ENCODE data around the gene NEURL1. TPM values are rescaled to one million over a fixed set of nuclear protein-coding genes. Genes with fewer than 3 reads are reported as not detected.
A peak's percentile ranks its signal among the peaks of the same experiment; 100 is the strongest.

NEURL1 gene
- total RNA-seq, 1 donor from 2014 or later = 0.64 TPM

- Histone ChIP-seq H3K9me3 (no peaks in the 10 kb centered on the region), H3K4me3 (no peak overlapping the region), H3K27me3 (no peaks in the 10 kb centered on the region), H3K27ac (peak overlapping the region; percentile 47), H3K4me1 (peaks cover 34% of the 10 kb centered on the region), H3K36me3 (no peaks in the 10 kb centered on the region)
- DNase-seq (no peak), ATAC-seq (peak; percentile 21)
- TF ChIP-seq CTCF (IDR thresholded peaks at IDR 0.05) = no peak
- intact Hi-C loops (cut with DNase I) = no loop called here
Observed at GRCh38 chr10:103637927-103638557, 144.5 kb downstream of the NEURL1 start.

- intact Hi-C loops (cut with DNase I) = no loop called here
- Histone ChIP-seq H3K9me3 (no peaks in the 10 kb centered on the region), H3K4me3 (no peak overlapping the region), H3K27me3 (no peaks in the 10 kb centered on the region), H3K36me3 (no peaks in the 10 kb centered on the region), H3K4me1 (peaks cover 34% of the 10 kb centered on the region), H3K27ac (no peak overlapping the region)
- no peak for ATAC-seq
- no peak for TF ChIP-seq CTCF (IDR thresholded peaks at IDR 0.05)
- no peak for DNase-seq
Observed at GRCh38 chr10:103638948-103639347, 145.4 kb downstream of the NEURL1 start.

DNA sequence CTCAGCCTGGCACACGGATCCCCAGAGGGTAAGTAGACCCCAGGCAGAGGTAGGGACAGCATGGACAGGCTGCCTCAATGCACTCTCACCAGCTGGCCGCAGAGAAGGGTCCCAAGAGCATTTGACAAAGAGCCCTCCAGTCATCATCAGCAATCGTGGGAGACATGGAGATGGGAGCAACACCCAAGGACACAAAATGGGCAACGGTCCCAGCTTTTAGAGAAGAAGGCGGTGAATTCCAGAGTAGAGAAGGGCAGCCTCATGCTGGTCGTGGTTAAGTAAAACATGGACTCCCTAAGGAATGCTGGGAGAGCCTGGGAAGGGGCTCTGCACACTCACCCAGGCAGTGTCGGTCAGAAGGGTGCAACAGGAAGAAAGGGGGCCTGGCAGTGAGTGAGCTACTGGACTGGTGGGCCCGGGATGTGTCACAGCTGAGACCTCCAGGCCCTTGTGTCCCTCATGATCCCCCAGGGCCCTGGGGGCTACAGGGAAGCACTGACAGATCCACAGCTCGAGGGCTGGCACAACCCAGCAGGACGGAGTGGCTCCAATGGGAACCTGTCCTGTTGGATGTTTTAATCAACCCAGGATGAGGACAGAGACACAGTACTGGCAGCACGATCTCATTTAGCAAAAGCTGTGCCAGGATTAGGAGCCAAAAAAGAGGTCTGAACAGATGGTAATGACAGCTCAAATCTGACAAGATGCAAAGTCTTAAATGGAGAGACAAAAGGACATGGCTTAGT, 147.1 kb downstream of the NEURL1 start:
- peaks cover 42% of the 10 kb centered on the region for H3K4me1 ChIP-seq
- ATAC-seq (no peak), DNase-seq (no peak)
- H3K36me3 ChIP-seq = no peaks in the 10 kb centered on the region
- H3K9me3 ChIP-seq = no peaks in the 10 kb centered on the region
- no peak overlapping the region for H3K4me3 ChIP-seq
- H3K27ac ChIP-seq = no peak overlapping the region
- H3K27me3 ChIP-seq = no peaks in the 10 kb centered on the region
- TF ChIP-seq CTCF (IDR thresholded peaks at IDR 0.05) = no peak
- intact Hi-C loops (cut with DNase I) = no loop called here

DNA sequence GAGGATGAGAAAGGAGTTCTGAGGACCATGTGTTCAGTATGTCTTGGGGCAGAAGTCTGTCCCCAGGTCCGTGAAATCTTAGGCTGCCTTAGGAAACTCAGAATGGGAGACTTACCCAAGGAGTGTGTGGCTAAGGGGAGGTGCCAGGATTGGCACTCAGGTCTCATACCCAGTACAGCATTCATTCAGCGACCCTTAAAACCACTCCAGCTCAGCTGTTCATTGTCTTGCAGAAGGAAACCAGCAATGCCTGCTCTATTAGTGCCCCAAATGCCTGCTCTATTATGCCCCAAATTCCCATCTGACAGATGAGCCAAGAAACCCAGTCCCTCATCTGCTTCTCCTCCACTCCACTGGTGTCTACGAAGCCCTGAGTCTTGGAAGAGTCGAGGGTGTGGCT, 147.8 kb downstream of the NEURL1 start:
- Histone ChIP-seq H3K4me3 (no peak overlapping the region), H3K36me3 (no peaks in the 10 kb centered on the region), H3K9me3 (no peaks in the 10 kb centered on the region), H3K27ac (no peak overlapping the region), H3K4me1 (peaks cover 43% of the 10 kb centered on the region), H3K27me3 (no peaks in the 10 kb centered on the region)
- intact Hi-C loops (cut with DNase I) = no loop called here
- ATAC-seq (no peak), DNase-seq (no peak)
- TF ChIP-seq CTCF (IDR thresholded peaks at IDR 0.05) = no peak

Other genes starting within 250 kb of the NEURL1 start
- gene RPEL1, start 247.8 kb upstream of the NEURL1 start, total RNA-seq = not detected
- not detected for gene INA, start 216.6 kb upstream of the NEURL1 start, total RNA-seq
- gene PCGF6, start 142.6 kb upstream of the NEURL1 start, total RNA-seq = 5.5 TPM
- 4.1 TPM for gene TAF5, start 125.7 kb upstream of the NEURL1 start, total RNA-seq
- 206 TPM for gene ATP5MK, start 97.2 kb upstream of the NEURL1 start, total RNA-seq
- gene PDCD11, start 97.1 kb upstream of the NEURL1 start, total RNA-seq = 25.1 TPM
- gene CALHM2, start 41.3 kb upstream of the NEURL1 start, total RNA-seq = 29.4 TPM
- gene CALHM1, start 34.8 kb upstream of the NEURL1 start, total RNA-seq = not detected
- gene CALHM3, start 14.5 kb upstream of the NEURL1 start, total RNA-seq = not detected

All from upper lobe of right lung (tissue), 1 donor.